B cell (primary cell): ENCODE measurements around the gene TPSB2. TPM values are rescaled to one million over a fixed set of nuclear protein-coding genes. Genes with fewer than 3 reads are reported as not detected.

ENCODE experiments used
- ATAC-seq: fragments of 200-7000 bp; cut with Tn5 transposase; one replicate; pipeline ENCODE4 v1.10.0; 2021; ENCODE audit warnings: low read depth, mild to moderate bottlenecking, moderate number of reproducible peaks, moderate library complexity
- CTCF ChIA-PET: fragments of 350-600 bp; sonication (Branson Sonifier 250); formaldehyde crosslinking; loops from one replicate; lab custom pipeline; 2021; ENCODE audit warnings: antibody characterized with exemption, inconsistent platforms; lab: Charles Lee
- POLR2A ChIA-PET: fragments of 350-600 bp; sonication (Branson Sonifier 250); formaldehyde crosslinking; loops from one replicate; lab custom pipeline; 2021; ENCODE audit warnings: antibody characterized with exemption; lab: Charles Lee
- DNase-seq: peaks from one replicate; pipeline ENCODE4 v3.0.0; 2013
- H2AFZ ChIP-seq: 2 replicates; pipeline ENCODE4 v1.6.1; 2012; ENCODE audit warnings: mild to moderate bottlenecking, low read depth, low read length; ENCODE audit not compliant: insufficient read depth, poor library complexity, severe bottlenecking
- H3K27ac ChIP-seq, 2 donors: 1 replicate in 1 of 2; 2 replicates in 1 of 2; pipeline ENCODE4 v1.5.1; 2012 to 2013; ENCODE audit warnings: low read length in 2 of 2, mild to moderate bottlenecking in 2 of 2, moderate library complexity in 1 of 2
- H3K27me3 ChIP-seq, 4 experiments: fragments of 200-600 bp in 1 of 4; sonication (generic) in 1 of 4; replicated peaks in 1 of 4; 1 replicate in 2 of 4; 2 replicates in 2 of 4; pipeline versions ENCODE4 v1.6.1 to v1.7.0; 2013 to 2016; ENCODE audit warnings: low read length in 3 of 4, mild to moderate bottlenecking in 2 of 4, mixed read lengths in 1 of 4, moderate library complexity in 1 of 4; ENCODE audit not compliant: insufficient read depth in 4 of 4, control insufficient read depth in 3 of 4; ENCODE audit errors: control extremely low read depth in 1 of 4
- H3K36me3 ChIP-seq, 2 experiments: replicated peaks in 1 of 2; 1 replicate in 1 of 2; 2 replicates in 1 of 2; pipeline versions ENCODE4 v1.6.1 to v1.7.1; 2013; ENCODE audit warnings: low read length in 1 of 2; ENCODE audit not compliant: insufficient read depth in 2 of 2, control insufficient read depth in 1 of 2; ENCODE audit errors: control extremely low read depth in 1 of 2, extremely low read depth in 1 of 2
- H3K4me1 ChIP-seq, 2 donors: fragments of 200-600 bp in 1 of 2; sonication (generic) in 1 of 2; 1 replicate in 1 of 2; 2 replicates in 1 of 2; pipeline versions ENCODE4 v1.5.1 to v1.6.1; 2013 to 2017; ENCODE audit warnings: low read length in 2 of 2; ENCODE audit not compliant: control insufficient read depth in 2 of 2, insufficient read depth in 2 of 2
- H3K4me2 ChIP-seq: replicated peaks from 2 replicates; pipeline ENCODE3; 2012; ENCODE audit warnings: mild to moderate bottlenecking, low read depth, low read length; ENCODE audit not compliant: poor library complexity, severe bottlenecking
- H3K4me3 ChIP-seq, 5 experiments: fragments of 200-600 bp in 1 of 5; sonication (generic) in 1 of 5; 1 replicate in 3 of 5; 2 replicates in 2 of 5; pipeline versions ENCODE4 v1.5.1 to v1.7.0; 2011 to 2016; ENCODE audit warnings: low read length in 4 of 5, mild to moderate bottlenecking in 4 of 5, low read depth in 2 of 5, control low read depth in 1 of 5, moderate library complexity in 1 of 5; ENCODE audit not compliant: insufficient read depth in 1 of 5; ENCODE audit errors: control extremely low read depth in 1 of 5, extremely low read depth in 1 of 5
- H3K79me2 ChIP-seq: fragments of 200-600 bp; sonication (generic); one replicate; pipeline ENCODE4 v1.6.0; 2016; ENCODE audit warnings: low read length; ENCODE audit not compliant: control insufficient read depth, insufficient read depth
- H3K9ac ChIP-seq: fragments of 200-600 bp; sonication (generic); 2 replicates; pipeline ENCODE4 v1.6.1; 2017; ENCODE audit warnings: mild to moderate bottlenecking, low read length, moderate library complexity
- H3K9me3 ChIP-seq, 3 donors: one replicate each; pipeline versions ENCODE4 v1.6.1 to v1.7.1; 2013; ENCODE audit warnings: low read length in 2 of 3; ENCODE audit not compliant: control insufficient read depth in 2 of 3, insufficient read depth in 1 of 3; ENCODE audit errors: control extremely low read depth in 1 of 3
- H4K20me1 ChIP-seq: 2 replicates; pipeline ENCODE4 v1.6.0; 2012; ENCODE audit warnings: mild to moderate bottlenecking, low read length; ENCODE audit not compliant: insufficient read depth, control insufficient read depth, poor library complexity, severe bottlenecking
- H3K27ac Mint-ChIP-seq: one replicate; pipeline ENCODE4 v1.8.0; 2021; ENCODE audit warnings: mixed read lengths
- H3K27me3 Mint-ChIP-seq: one replicate; pipeline ENCODE4 v1.8.0; 2021; ENCODE audit warnings: mixed read lengths
- H3K4me1 Mint-ChIP-seq: one replicate; pipeline ENCODE4 v1.8.0; 2021; ENCODE audit warnings: mixed read lengths
- H3K4me3 Mint-ChIP-seq: one replicate; pipeline ENCODE4 v1.8.0; 2021; ENCODE audit warnings: mixed read lengths
- H3K9me3 Mint-ChIP-seq: one replicate; pipeline ENCODE4 v1.8.0; 2022; ENCODE audit warnings: mixed read lengths; ENCODE audit not compliant: insufficient read depth
- CTCF ChIP-seq: fragments of 200-600 bp; IDR thresholded peaks from one replicate; pipeline ENCODE4 v1.8.0; 2022; ENCODE audit warnings: antibody characterized with exemption, mild to moderate bottlenecking
- EZH2 ChIP-seq: IDR thresholded peaks from 2 replicates; pipeline ENCODE4 v1.6.1; 2012; ENCODE audit warnings: borderline replicate concordance, low read depth, mild to moderate bottlenecking, moderate library complexity, low read length; ENCODE audit not compliant: insufficient read depth, poor library complexity, severe bottlenecking
- WGBS: methylation state at CpG from one replicate; pipeline ENCODE4 v1.1.5; 2013; ENCODE audit warnings: missing lambda C conversion rate; ENCODE audit not compliant: insufficient coverage; 5-methylcytosine and 5-hydroxymethylcytosine counted together
- intact Hi-C: fragments of 100-400 bp; cut with micrococcal nuclease; formaldehyde crosslinking; loops from one replicate; pipeline ENCODE4 v1.10.0; 2022
- polyA plus RNA-seq: library from polyadenylated mRNA; depleted of rRNA; stranded (reverse); fragments of >200 nt; gene quantifications from 2 replicates; pipeline ENCODE4 v1.2.3, GENCODE V29; 2012
- total RNA-seq, 2 donors: library from RNA; stranded (reverse); fragments of 120-200 nt in 1 of 2; gene quantifications; 1 replicate in 1 of 2; 2 replicates in 1 of 2; pipeline versions ENCODE4 v1.2.3 to v1.2.4, GENCODE V29; 2013 to 2022

Gene TPSB2
- total and polyA plus RNA-seq, 2 donors (not counting 1 experiment from before 2014, with no cell fraction given) = not detected

- ChIA-PET CTCF (no interaction called here), POLR2A (no interaction called here)
- Mint-ChIP-seq H3K9me3 (no peaks in the 10 kb centered on the region), H3K27ac (no peak overlapping the region), H3K27me3 (no peaks in the 10 kb centered on the region), H3K4me3 (no peak overlapping the region), H3K4me1 (no peaks in the 10 kb centered on the region)
- no peak overlapping the region for H2AFZ ChIP-seq
- no peaks in the 10 kb centered on the region for H3K9me3 ChIP-seq
- ATAC-seq (no peak), DNase-seq (no peak)
- no peak overlapping the region for H3K4me2 ChIP-seq
- intact Hi-C loops = no loop called here
- H3K4me3 ChIP-seq = no peak overlapping the region
- H3K27me3 ChIP-seq = no peaks in the 10 kb centered on the region
- TF ChIP-seq EZH2 (no peak), CTCF (no peak)
- no peaks in the 10 kb centered on the region for H3K36me3 ChIP-seq
- no peaks in the 10 kb centered on the region for H3K79me2 ChIP-seq
- H3K4me1 ChIP-seq = no peaks in the 10 kb centered on the region
- H4K20me1 ChIP-seq = no peaks in the 10 kb centered on the region
- WGBS = 81% methylated on average over 35 of the region's 40 CpGs
- no peak overlapping the region for H3K9ac ChIP-seq
- no peak overlapping the region for H3K27ac ChIP-seq
Measured at GRCh38 chr16:1221628-1222552, 8.1 kb downstream of the TPSB2 start.
